GM12873 (cell line): ENCODE data around the gene LCLAT1.

Source experiments
- CTCF ChIP-seq: IDR thresholded peaks from 2 replicates; pipeline ENCODE4 v1.5.1; 2012; ENCODE audit warnings: low read depth, mild to moderate bottlenecking, moderate library complexity, low read length, control low read depth; ENCODE audit not compliant: insufficient read depth; ENCODE audit errors: missing control alignments

LCLAT1 gene

GRCh38 chr2:30654404-30654803 lies 207.4 kb downstream of the LCLAT1 start:
- no peak for TF ChIP-seq CTCF

GRCh38 chr2:30655211-30655610 lies 208.2 kb downstream of the LCLAT1 start:
- no peak for TF ChIP-seq CTCF

GRCh38 chr2:30655660-30656059 lies 208.6 kb downstream of the LCLAT1 start:
- TF ChIP-seq CTCF, result no peak

GRCh38 chr2:30656079-30656478 lies 209.0 kb downstream of the LCLAT1 start:
- TF ChIP-seq CTCF, result no peak

- no peak for TF ChIP-seq CTCF
These were observed 214.4 kb downstream of the LCLAT1 start for GRCh38 chr2:30661173-30662107.

GRCh38 chr2:30662268-30663131 lies 215.5 kb downstream of the LCLAT1 start:
- TF ChIP-seq CTCF, result no peak

GRCh38 chr2:30663321-30663720 lies 216.3 kb downstream of the LCLAT1 start:
- TF ChIP-seq CTCF, result no peak
